Brain microvascular endothelial cell (primary cell): ENCODE data around the gene XYLT2.

Experiments
- DNase-seq: peaks from one replicate; pipeline ENCODE4 v3.0.0-alpha.2; 2020
- H3K27ac ChIP-seq: fragments of 250-450 bp; sonication (Bioruptor Pico); 2 replicates; pipeline ENCODE4 v1.5.1; 2020; ENCODE audit warnings: mild to moderate bottlenecking, moderate library complexity
- H3K27me3 ChIP-seq: fragments of 250-450 bp; sonication (Bioruptor Pico); replicated peaks from 2 replicates; pipeline ENCODE4 v1.5.1; 2020; ENCODE audit warnings: mild to moderate bottlenecking
- H3K36me3 ChIP-seq: fragments of 250-450 bp; sonication (Bioruptor Pico); replicated peaks from 2 replicates; pipeline ENCODE4 v1.5.1; 2020; ENCODE audit warnings: mild to moderate bottlenecking
- H3K4me3 ChIP-seq: 2 replicates; pipeline ENCODE4 v1.5.1; 2011; ENCODE audit warnings: low read depth, mild to moderate bottlenecking, control low read depth, low read length, moderate library complexity
- CTCF ChIP-seq: IDR thresholded peaks from 2 replicates; pipeline ENCODE4 v1.5.1; 2011; ENCODE audit warnings: low read depth, mild to moderate bottlenecking, moderate library complexity, low read length, control low read depth, inconsistent platforms; ENCODE audit errors: missing control alignments
- in situ Hi-C: cut with HindIII; loops from 2 replicates; pipeline ENCODE4 v1.10.0; 2017; ENCODE audit warnings: low sequenced_read_pairs, low pct_ligation_motif_present

The XYLT2 gene

GRCh38 chr17:50347894-50348291 is 2.0 kb downstream of the XYLT2 start:
- no peak overlapping the region for H3K27ac ChIP-seq
- no peaks in the 10 kb centered on the region for H3K36me3 ChIP-seq
- in situ Hi-C loops, result no loop called here
- H3K4me3 ChIP-seq, result no peak overlapping the region
- H3K27me3 ChIP-seq, result no peaks in the 10 kb centered on the region
- TF ChIP-seq CTCF, result no peak
- DNase-seq, result no peak

GRCh38 chr17:50348522-50349242 is 2.8 kb downstream of the XYLT2 start:
- no peak for DNase-seq
- Histone ChIP-seq H3K27me3 (no peaks in the 10 kb centered on the region), H3K4me3 (no peak overlapping the region), H3K36me3 (peaks cover under 1% of the 10 kb centered on the region), H3K27ac (no peak overlapping the region)
- no peak for TF ChIP-seq CTCF
- in situ Hi-C loops, result no loop called here

- Histone ChIP-seq H3K27ac (no peak overlapping the region), H3K4me3 (no peak overlapping the region), H3K27me3 (no peaks in the 10 kb centered on the region), H3K36me3 (peaks cover 6% of the 10 kb centered on the region)
- no peak for DNase-seq
- in situ Hi-C loops, result no loop called here
- TF ChIP-seq CTCF, result no peak
These were observed 3.3 kb downstream of the XYLT2 start for GRCh38 chr17:50349243-50349600.

GRCh38 chr17:50350733-50351132 is 4.8 kb downstream of the XYLT2 start:
- H3K27ac ChIP-seq, result no peak overlapping the region
- DNase-seq, result no peak
- H3K27me3 ChIP-seq, result no peaks in the 10 kb centered on the region
- no peak for TF ChIP-seq CTCF
- H3K4me3 ChIP-seq, result no peak overlapping the region
- in situ Hi-C loops, result no loop called here
- peaks cover 21% of the 10 kb centered on the region for H3K36me3 ChIP-seq

GRCh38 chr17:50352072-50352692 is 6.3 kb downstream of the XYLT2 start:
- no peak for DNase-seq
- Histone ChIP-seq H3K4me3 (no peak overlapping the region), H3K27me3 (no peaks in the 10 kb centered on the region), H3K27ac (no peak overlapping the region), H3K36me3 (peaks cover 36% of the 10 kb centered on the region)
- in situ Hi-C loops, result no loop called here
- no peak for TF ChIP-seq CTCF
